Brain pericyte (primary cell): Measurements from ENCODE around the gene SLC16A4.
A peak's percentile ranks its signal among the peaks of the same experiment; 100 is the strongest.
"Not testable (repeated sequence)": the region's sequence is repeated elsewhere in the genome, so short reads cannot be mapped to it uniquely, and the experiment has no call there.

ENCODE experiments used
- DNase-seq: peaks from one replicate; pipeline ENCODE4 v3.0.0-alpha.2; 2012; ENCODE audit warnings: low read depth, low spot score

Gene SLC16A4

DNA sequence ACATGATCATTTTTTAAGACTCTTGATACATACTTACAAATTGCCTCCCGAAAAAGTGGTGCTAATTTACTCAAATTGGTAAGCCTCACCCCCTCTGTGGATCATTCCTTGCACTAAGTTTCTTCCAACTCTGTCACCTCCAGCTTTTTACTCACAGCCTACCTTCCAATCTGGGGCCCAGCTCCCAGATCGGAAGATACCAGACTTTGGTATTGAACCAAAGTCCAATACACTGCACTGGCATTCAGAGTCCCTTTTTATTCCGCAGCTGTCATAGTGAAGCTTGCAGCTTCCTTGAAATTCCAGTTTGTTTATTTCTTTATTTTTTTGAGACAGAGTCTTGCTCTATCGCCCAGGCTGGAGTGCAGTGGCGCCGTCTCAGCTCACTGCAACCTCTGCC is 18.5 kb upstream of the SLC16A4 start:
- no peak for DNase-seq

DNA sequence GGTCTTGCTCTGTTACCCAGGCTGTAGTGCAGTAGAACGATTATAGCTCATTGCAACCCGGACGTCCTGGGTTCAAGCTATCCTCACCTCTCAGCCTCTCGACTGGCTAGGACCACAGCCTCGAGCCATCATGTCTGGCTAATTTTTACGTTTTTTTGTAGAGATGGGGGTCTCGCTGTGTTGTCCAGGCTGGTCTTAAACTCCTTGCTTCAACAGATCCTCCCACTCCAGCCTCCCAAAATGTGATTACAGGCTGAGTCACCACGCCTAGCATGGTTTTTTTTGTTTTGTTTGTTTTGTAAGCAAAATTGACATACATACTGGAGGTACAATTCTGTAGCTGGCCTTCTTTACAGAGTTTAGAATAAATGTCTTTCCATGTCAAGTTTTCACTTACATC is 17.7 kb upstream of the SLC16A4 start:
- no peak for DNase-seq

DNA sequence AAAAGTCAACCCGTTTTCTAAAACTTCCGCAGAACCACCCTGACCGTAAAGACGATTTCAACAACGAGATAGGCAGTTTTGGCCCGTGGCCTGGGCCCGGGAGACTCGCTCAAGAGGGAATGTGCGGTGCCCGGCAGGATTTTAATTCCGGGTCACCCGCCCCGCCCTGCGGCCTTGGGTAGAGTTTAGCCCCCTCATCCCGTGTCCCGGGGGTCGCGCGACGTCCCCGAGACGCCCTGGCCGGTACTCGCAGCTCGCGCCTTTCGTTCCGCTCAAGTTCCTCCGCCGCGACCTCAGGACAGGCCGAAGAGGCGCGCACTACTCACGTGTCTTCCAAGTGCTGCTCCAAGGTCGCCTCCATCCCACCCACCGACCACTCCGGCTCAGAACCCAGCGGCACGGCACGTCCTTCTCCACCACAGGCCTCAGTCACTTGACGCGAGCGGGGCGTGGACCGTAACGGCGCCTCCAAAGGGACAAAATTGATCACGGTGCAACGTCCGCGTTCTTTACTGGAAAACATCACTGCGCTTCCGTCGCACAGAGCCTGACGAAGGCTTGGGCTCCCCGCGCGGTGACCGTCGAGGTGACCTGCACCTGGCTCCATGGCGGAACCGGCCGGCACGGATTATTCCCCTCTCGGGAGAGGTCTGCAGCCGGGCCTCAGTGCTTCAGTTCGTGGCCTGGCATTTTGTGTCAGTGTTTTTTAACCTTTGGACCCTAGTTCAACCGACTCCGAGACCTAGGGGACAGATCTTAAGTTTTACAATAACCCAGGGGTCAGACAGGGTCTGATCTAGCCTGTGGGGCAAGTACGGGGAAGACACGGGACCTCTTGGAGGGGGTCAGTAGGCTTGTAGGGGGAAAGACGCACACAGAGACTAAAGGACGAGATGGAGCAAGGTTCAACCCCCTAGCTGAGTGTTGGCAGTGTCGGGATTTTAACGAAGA is 16.7 kb upstream of the SLC16A4 start, which contains the start of gene LAMTOR5:
LAMTOR5 (minus strand) TSS at position 435 of the 951 bp plus-strand sequence; CDS start at position 361, 74 bp downstream.
- DNase-seq: peak; percentile 78

DNA sequence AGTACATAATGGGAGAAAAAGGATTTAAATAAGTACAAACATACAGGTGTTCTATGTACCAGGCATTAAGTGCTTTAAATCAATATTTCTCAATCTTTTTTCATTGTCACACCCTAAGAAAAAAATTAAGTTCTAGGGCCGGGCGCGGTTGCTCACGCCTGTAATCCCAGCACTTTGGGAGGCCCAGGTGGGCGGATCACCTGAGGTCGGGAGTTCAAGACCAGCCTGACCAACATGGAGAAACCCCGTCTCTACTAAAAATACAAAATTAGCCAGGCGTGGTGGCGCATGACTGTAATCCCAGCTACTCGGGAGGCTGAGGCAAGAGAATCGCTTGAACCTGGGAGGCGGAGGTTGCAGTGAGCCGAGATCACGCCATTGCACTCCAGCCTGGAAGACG is 15.6 kb upstream of the SLC16A4 start:
- not testable (repeated sequence) for DNase-seq

DNA sequence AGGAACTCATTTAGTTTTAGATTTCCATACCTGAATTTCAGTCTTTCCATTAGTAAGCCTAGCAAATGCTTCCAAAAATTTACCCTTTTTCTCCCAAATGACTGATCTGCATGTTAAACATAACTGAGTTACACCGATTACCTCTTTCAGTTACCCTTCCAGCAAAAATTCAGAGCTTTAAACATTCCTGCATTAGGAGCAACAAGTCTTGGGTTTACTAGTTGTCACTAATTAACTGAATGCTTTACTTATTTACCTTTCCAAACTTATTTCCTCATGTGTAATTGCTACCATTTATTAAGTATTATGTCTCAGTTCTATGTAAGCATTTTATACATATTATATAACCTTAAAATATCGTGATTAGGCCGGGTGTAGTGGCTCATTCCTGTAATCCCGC is 13.6 kb upstream of the SLC16A4 start:
- no peak for DNase-seq

DNA sequence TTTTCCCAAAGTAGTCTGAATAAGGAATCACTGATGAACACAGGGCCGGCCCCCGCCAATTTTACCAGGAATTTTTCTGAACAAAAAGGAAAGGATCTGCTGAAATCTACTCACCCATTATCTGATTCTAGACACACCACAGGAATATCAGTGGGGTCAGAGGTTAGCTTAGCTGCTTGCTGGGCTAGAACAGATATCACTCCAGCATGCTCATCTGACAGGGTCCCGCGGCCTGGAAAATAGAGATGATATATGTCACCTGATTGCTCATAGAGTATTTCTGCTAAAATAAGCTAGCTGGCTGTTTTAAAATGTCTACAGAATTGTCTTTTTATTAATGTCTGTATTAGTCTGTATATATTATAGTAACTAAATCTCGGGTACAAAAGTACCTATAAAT is 13.0 kb upstream of the SLC16A4 start:
- DNase-seq: no peak

DNA sequence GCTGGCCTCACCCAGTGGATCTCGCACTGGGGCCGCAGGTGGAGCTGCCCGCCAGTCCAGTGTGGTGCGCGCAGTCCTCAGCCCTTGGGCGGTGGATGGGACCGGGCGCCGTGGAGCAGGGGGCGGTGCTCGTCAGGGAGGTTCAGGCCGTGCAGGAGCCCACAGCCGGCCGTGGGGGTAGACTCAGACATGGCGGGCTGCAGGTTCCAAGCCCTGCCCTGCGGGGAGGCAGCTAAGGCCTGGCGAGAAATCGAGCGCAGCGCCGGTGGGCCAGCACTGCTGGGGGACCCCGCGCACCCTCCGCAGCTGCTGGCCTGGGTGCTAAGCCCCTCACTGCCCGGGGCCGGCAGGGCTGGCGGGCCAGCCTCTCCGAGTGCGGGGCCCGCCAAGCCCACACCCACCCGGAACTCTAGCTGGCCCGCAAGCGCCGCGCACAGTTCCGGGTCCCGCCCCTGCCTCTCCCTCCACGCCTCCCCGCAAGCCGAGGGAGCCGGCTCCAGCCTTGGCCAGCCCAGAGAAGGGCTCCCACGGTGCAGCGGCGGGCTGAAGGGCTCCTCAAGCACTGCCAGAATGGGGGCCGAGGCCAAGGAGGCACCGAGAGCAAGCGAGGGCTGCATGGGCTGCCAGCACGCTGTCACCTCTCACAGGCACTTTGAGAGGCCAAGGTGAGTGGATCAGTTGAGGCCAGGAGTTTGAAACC is 5.6 kb upstream of the SLC16A4 start:
- DNase-seq: not testable (repeated sequence)

DNA sequence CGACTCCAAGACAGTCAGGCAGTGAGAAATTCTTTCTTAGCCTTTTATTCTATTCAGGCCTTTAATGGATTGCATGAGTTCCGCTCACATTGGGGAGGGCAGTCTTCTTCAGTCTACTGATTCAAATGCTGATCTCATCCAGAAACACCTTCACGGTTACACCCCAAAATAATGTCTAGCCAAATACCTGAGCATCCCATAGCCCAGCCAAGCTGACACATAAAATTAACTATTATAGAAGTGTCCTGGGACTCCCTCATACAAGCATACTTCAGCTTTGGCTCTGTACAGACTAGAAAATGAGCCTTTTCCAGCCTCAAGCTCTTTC is 3.6 kb upstream of the SLC16A4 start:
- no peak for DNase-seq

DNA sequence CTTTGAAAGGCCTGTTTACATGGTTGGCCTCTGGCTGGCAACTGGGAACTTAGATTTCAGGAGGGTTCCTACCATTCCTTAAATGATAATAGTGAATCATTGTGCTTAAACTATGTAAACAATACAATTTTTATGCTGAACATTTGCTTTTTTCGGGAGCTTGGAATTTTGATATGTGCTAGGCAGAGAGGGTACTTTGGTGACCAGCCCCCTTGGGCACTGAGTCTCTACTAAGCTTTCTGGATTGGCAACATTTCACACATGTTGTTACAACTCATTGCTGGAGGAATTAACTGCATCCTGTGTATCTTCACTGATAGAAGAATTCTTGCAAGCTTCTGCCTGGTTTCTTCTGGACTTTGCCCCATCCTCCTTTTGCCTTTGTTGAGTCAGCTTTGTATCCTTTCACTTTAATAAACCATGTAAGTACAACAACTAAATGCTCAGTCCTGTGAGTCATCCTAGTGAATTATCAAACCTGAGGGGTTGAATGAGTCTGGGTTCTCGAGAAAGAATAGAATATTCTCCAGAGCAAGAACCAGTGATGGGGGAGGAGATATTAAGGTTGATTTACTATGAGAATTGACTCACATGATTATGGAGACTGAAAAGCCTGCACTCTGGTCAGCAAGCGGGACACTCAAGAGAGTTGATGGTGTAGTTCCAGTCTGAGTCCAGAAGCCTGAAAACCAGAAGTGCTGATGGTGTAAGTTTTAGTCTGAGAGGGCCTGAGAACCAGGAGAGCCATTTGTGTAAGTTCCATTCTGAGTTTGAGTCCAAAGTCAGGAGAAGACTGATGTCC is 3.1 kb upstream of the SLC16A4 start:
- DNase-seq: no peak

DNA sequence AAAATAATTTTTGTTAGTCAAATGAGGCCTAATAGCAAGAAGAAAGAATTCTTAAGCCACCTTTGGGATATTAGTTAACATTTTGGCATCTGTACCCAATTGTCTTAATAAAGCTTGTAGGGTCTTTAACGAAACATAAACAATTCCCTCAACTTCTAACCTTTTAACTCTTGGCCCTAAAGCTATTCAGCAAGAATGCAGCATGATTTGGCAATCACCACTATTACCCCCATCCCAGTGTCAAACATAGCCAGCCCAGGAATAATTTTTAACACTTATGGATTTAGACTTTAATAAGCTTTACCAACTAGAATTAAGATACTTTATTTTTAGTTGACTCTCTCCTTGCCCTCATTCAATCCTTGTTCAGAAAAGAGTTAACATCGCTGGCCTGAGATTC is 2.5 kb upstream of the SLC16A4 start:
- DNase-seq: no peak

DNA sequence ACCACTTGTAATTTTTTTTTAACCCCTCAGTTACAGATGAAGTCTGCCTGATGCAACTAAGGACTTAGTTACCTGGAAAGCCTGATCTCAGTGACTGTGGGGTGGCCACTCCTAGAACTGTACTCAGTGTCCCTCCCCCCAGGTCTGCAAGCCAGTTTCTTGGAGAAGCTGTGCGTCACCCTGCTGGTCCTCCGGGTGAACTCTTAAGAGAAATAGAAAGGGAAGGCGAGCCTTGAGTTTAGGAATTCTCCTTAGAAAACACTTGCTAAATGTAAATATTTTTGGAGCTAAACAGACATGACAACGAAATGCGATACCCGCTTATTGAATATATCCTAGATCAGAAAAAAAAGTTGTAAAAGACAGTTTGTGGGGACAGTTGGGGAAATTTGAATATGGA is 730 bp downstream of the SLC16A4 start:
- no peak for DNase-seq

DNA sequence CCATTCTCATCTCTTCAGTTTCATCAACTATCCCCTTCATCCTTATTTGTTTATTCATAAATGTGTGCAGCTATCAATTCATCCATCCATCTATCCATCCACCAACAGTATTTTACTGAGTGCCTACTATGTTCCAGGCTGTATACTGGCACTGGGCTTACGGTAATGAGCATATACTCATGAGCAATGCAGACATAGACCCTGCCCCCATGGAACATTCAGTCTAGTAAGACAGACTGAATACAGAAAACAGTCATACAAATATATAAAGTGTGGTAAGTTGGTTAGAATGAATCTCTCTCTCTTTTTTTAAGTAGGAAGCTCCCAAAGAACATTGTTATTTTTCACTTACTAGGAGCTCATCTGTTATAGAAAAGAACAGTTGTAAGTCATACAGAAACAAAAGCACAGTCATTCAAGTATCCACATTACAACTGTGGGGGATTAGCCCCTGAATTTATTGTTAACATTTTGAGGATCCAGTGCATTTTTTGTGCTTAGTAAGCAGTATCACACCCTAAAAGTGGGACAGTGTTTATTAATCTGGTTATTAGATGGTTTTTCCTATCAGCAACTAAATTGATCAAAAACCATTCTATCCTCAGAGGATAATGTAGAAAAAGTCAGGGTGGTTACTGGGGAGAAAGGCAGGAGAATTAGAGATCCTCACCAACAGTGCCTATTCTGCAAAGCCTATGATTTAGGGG is 3.6 kb downstream of the SLC16A4 start:
- DNase-seq: no peak

DNA sequence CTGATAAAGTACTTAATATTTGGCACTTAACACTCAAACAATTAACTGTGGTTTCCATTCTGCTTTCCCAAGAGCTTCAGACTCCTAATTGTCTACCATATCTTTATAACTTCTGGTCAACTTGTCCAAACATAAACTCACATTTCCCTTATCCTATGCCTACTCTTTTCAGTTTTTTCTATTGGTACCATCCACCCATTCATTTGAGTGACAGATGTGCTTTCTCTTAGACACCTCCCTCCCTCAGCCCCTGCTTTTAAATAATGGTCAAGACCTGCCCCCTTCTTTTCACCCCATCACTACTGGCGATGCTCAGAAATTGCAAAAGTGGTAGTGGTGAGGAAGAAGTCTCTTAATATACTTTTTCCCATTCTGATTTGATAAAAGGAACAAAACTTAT is 5.5 kb downstream of the SLC16A4 start:
- DNase-seq: no peak

DNA sequence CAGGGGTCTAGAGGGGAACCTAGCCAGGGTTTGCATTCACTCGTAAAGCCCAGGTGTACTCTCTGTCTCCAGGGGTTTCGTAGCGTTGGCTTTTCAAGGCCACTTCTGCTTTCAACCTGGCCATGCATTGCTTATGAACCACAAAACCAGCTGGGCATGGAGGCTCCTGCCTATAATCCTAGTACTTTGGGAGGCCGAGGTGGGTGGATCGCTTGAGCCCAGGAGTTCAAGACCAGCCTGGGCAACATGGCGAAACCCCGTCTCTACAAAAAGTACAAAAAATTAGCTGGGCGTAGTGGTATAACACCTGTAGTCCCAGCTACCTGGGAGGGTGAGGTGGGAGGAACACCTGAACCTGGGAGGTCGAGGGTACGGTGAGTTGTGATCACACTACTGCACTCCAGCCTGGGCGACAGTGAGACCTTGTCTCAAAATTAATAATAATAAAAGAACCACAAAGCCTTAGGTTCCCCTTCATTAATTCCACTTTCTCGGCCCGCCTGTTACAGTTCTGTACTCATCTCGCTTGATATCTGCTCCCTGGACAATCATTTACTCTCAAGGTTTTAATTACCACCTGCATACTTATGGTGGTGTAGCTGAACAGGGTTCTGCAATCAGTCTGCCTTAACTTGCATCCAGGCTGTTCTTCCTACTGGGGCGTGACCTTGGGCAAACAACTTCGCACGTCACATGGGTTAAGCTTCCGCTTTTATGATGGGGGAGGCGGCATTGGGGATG is 6.1 kb downstream of the SLC16A4 start:
- no peak for DNase-seq

DNA sequence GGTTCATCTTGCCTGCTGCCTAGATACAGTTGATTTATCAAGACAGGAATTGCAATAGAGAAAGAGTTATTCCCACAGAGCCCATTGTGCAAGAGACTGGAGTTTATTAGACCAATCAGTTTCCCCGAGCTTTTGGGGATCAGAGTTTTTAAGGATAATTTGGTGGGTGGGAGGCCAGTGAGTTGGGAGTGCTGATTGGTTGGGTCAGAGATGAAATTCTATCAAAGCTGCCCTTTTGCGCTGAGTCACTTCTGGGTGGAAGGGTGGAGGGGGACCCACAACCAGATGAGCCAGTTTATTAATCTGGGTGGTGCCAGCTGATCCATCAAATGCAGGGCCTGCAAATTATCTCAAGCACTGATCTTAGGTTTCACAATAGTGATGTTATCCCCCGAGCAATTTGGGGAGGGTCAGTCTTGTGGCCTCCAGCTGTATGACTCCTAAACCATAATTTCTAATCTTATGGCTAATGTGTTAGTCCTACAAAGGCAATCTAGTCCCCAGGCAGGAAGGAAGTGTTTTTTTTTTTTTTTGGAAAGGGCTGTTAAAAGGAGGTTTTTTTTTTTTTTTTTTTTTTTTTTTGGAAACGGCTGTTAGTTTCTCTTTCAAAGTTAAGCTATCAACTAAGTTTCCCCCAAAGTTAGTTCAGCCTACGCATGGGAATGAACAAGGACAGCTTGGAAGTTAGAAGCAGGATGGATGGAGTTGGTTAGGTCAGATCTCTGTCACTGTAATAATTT is 7.4 kb downstream of the SLC16A4 start:
- no peak for DNase-seq

DNA sequence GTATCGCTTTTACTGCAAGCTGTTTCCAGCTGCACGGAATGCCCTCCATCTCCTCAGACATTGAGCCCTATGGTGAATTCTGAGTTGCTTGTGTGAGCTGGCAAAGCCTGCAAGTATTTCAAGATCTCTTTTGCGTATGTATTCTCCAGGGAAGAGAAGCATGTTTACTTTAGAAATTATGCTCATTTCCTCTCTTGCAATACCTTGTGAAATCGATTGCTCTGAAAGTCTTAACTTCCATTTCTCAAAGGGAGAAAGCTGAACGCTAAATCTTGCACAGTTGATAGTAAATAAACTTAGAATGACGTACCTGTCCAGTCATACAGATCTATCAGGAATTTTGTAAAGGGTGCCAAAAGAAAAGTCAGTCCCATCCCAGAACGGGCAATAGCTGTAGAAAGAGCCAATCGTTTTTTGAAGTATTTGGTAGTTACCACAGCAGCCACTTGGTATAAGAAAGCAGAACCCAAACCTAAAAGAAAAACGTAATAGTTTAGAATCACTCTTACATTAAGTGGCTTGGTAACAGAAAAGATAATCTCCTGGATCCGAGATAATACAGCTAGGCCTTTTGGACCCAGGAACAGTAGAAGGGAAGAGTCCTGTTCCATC is 10.0 kb downstream of the SLC16A4 start:
- peak; percentile 42 for DNase-seq

DNA sequence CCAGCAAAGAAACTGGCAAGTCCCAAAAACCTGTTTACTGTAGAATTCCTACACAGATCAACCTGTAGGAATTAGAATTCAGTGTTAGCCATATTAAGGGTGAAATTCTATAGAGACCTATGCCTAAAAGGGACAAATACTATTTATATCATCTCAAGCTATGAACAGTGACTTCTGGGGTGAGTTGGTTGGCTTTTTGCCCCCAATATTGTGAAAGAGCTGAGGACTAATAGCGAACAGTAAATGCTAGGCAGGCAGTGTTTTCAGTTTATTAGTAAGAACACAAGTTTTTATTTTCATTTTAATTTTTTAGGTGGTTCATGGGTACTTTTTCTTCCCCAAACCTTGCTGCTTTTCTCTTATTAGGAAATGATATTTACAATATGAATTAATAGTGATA is 15.3 kb downstream of the SLC16A4 start:
- DNase-seq: no peak

DNA sequence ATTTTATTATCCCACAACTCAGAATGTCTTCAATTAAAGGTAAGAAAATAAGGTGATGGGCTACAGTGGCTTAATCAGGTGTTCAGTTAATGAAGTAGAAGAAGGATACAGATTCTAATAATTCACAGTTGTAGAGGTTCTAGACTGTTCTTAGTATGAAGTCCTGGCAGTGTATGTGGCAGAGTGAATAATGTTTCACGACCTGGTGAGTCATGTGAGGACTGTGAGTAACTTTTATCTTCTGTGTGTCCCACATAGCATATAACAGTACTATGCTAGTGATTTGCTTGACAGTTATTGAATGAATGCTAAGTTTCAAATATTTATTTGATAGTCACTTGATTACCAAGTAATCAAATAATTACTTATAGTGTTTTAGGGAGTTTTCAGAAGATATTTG is 20.0 kb downstream of the SLC16A4 start:
- DNase-seq: no peak

DNA sequence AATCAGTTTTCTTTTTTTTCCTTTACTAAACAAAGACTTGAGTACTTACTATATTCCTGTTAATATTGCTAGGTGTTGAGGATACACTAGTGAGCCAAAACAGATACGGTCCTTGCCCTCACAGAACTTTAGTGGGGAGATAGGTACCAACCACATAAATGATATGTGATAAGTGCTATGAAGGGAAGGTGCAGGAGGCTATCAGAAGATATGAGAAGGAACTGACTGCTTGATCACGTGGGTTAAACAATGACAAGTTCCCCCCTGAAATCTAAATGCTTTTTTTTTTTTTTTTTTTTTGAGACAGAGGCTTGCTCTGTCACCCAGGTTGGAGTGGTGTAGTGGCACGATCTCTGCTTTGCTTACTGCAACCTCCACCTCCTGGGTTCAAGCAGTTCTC is 26.6 kb downstream of the SLC16A4 start:
- no peak for DNase-seq

DNA sequence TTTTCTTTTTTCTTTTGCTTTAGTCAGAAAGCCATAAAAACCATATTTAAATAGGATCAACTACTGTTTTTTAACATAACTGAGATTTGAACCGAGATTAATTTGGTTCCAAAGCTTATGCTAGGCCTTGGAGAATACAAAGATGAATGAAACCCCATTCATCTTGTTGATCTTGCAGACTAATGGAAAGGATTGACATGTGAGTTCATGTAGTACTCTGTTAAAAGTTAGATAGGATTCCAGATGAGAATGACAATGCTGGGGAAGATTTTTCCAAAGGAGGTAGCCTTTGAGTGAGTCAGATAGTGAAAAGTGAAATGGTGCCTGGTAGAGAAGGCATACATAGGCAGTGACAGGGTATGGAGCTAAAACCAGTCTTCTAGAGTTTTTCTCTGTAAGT is 29.0 kb downstream of the SLC16A4 start:
- DNase-seq: no peak
